DND-41 (cell line): ENCODE results near the gene FOXP4.

ENCODE experiments used
- EZH2 ChIP-seq: IDR thresholded peaks from 3 replicates; pipeline ENCODE4 v1.6.1; 2012; ENCODE audit warnings: borderline replicate concordance, low read depth, mild to moderate bottlenecking, moderate library complexity, low read length, inconsistent platforms; ENCODE audit not compliant: severe bottlenecking
- TF ChIP-seq, protein P1 (sequence below): IDR thresholded peaks from 2 replicates; pipeline ENCODE4 v1.5.1; 2012; ENCODE audit warnings: borderline replicate concordance, low read length, moderate library complexity, mild to moderate bottlenecking; ENCODE audit not compliant: poor library complexity, severe bottlenecking; ENCODE audit errors: extremely low read depth

DNA sequence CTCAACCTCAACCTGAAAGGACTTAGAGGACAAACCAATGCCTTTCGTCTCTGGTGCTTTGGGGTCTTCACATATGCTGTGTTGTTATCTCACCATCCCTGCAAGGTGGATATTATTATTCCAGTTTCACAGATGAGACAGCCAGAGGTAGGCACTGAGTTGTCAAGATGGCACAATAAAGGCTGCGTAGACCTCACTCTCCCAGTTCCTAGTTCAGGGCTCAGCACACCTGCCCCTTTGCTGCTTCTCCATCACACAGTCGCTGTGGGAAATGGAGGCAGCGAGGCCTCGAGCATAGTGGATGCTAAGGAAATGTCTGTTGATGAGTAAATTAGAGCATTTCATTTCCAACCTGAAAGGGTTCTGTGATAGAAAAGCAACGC, 22.0 kb downstream of the FOXP4 start:
- no peak for TF ChIP-seq EZH2
- TF ChIP-seq, protein P1, sequence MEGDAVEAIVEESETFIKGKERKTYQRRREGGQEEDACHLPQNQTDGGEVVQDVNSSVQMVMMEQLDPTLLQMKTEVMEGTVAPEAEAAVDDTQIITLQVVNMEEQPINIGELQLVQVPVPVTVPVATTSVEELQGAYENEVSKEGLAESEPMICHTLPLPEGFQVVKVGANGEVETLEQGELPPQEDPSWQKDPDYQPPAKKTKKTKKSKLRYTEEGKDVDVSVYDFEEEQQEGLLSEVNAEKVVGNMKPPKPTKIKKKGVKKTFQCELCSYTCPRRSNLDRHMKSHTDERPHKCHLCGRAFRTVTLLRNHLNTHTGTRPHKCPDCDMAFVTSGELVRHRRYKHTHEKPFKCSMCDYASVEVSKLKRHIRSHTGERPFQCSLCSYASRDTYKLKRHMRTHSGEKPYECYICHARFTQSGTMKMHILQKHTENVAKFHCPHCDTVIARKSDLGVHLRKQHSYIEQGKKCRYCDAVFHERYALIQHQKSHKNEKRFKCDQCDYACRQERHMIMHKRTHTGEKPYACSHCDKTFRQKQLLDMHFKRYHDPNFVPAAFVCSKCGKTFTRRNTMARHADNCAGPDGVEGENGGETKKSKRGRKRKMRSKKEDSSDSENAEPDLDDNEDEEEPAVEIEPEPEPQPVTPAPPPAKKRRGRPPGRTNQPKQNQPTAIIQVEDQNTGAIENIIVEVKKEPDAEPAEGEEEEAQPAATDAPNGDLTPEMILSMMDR = no peak
